SU-DHL-6 (cell line): ENCODE results near the gene MAG.

Experiments
- CTCF ChIP-seq: fragments of 200-600 bp; sonication (generic); IDR thresholded peaks from one replicate; pipeline ENCODE4 v1.5.1; 2017; ENCODE audit warnings: antibody characterized with exemption, mild to moderate bottlenecking, low read length, moderate library complexity; ENCODE audit not compliant: insufficient read depth, poor library complexity, severe bottlenecking
- EZH2phosphoT487 ChIP-seq: fragments of 200-600 bp; sonication (generic), shearing (Covaris generic); conservative IDR thresholded peaks from 2 replicates; pipeline ENCODE4 v1.6.1; 2018; ENCODE audit warnings: mild to moderate bottlenecking, antibody characterized with exemption, low read length, moderate library complexity, mixed read lengths

DNA sequence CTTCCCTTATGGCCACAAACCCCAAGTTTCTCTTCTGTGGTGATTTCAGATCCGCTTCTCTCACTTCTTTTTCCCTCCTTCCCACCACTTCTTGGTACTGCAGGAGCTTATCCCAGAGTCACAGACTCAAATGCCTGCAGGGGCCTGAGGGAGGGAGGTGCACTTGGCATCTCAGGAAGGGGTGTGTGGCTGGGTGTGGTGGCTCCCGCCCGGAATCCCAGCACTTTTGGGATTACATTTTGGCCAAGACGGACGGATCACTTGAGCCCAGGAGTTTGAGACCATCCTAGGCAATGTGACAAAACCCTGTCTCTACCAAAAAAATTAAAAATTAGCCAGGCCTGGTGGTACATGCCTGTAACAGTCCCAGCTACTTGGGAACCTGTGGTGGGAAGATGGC is 17.6 kb upstream of the MAG start:
- TF ChIP-seq CTCF, result no peak
- TF ChIP-seq EZH2phosphoT487, result no peak
